HTR-8/SVneo (cell line): ENCODE results near the gene PATE2.

Source experiments
- DNase-seq: peaks from one replicate; pipeline ENCODE4 v3.0.0; 2011; ENCODE audit warnings: low spot score, mixed read lengths; ENCODE audit not compliant: insufficient read length
- FAIRE-seq: peaks from 2 replicates; lab custom pipeline; 2011; peaks lifted over from hg19 to GRCh38; lab: Jason Lieb, UNC

Gene PATE2

DNA sequence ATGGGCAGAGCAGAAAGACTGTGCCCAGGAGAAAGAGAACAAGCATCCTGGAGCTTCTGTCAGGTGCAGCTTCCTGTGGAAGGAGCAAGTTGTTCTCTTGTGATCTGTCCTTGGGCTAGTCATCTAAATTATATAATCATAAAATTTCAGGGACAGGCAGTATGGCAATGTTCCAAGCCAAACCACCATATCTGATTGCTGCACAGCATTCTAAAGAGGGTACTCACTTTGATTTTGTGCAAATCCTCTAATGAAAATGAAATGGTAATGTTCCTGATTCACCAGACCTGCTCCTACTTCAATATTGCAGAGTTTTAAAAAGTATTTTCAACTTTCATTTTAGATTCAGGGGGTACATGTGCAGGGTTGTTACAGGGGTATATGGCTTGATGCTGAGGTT, at the start of gene PATE2:
Gene PATE2, minus strand, starts transcription at position 101 of the 400 bp plus-strand sequence. Its CDS starts 55 bp downstream, at position 46.
- DNase-seq (no peak), FAIRE-seq (no peak)

DNA sequence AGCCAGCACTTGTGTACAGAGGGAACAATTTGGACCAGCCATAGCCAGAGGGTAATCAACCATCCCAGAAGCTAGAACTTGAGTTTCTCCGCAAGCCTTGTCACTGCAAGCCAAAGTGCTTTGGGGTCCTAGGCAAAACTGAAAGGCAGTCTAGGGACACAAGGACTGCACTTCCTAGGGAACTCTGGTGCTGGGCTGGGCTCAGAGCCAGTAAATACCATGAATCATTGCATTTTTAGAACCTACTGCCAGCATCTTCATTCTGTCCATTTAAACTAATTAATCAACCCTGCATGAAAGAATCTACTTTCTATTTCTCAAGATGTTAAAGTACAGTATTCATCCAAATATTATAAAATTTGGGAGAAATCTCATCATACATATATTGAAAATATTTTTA, 29.3 kb upstream of the PATE2 start:
- DNase-seq (no peak), FAIRE-seq (no peak)

DNA sequence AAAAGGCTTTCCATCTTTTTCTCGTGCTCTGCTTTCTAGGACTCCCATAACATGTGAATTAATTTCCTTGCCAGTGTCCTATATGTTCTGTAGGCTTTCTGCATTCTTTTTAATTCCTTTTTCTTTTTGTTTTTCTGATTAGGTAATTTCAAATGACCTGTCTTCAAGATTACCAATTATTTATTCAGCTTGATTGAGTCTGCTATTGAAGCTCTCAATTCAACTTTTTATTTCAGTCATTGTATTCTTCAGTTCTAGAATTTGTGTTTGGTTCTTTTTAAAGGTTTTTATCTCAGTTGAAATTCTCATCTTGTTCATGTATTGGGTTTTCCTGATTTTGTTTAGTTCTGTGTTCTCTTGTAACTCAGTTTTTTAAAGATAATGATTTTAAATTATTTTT, 23.8 kb upstream of the PATE2 start:
- no peak for DNase-seq
- no peak for FAIRE-seq

DNA sequence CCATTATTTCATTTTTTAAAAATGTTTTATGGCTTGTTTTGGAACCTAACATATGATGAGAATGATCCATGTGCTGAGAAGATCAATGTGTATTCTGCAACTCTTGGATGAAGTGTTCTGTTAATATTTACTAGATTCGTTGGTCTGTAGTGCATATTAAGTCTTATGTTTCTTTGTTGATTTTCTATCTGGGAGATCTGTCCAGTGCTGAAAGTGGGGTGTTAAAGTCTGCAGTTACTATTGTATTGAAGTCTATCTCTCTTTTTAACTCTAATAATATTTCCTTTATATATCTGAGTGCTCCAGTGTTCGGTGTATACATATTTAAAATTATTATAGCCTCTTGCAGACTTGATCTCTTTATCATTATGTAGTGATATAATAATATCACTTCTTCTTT, 21.2 kb upstream of the PATE2 start:
- FAIRE-seq, result no peak
- no peak for DNase-seq

DNA sequence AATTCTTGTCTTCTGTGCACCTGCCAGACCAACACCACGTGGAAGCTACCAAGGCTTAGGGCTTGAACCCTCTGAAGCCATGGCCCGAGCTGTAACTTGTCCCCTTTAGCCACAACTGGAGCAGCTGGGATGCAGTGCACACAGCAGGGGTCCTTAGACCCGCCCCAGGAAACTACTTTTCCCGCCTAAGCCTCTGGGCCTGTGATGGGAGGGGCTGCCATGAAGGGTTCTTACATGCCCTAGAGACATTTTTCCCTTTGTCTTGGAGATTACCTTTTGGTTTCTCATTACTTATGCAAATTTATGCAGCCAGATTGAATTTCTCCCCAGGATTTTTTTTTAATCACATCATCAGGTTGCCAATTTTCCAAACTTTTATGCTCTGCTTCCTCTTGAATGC, 19.0 kb upstream of the PATE2 start:
- no peak for DNase-seq
- FAIRE-seq, result no peak

DNA sequence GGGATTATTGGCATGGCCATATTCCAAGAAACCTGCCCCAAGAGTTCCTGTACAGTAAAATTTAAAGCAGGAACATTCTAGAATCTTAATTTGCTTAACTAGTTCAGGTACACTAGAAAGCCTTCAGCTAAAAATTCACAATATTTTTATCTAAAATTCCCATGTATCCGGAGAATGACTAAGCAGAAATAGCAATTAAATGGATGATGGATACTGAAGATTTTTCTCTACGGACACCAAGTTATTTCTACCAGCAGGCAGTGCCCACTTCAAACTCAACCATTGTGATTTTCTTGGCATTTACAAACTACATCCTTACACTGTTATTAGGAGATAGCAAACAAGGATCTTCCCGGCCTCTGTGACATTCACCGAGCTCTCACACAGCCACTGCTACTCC, 12.2 kb upstream of the PATE2 start:
- no peak for FAIRE-seq
- DNase-seq, result no peak

DNA sequence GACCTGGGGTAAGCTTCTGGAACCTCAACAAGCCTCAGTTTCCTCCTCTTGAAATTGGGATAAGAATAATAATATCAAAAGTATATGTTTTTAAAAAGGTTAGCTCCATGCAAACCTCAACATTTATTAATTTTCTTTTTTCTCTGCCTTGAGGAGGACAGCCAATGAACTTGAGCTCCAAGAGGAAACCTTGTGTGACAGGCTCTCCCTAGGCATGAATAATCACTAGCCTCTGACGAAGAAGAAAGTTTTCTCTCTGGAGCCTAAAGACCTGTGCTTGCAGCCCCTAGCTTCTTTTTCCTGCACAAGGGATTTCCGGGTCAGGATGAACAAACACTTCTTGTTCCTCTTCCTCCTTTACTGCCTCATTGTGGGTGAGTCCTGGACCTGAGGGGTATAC, 9.2 kb upstream of the PATE2 start, which contains the start of gene PATE3:
Gene PATE3, plus strand, starts transcription at position 301 of the 400 bp plus-strand sequence. Its CDS starts 25 bp downstream, at position 326.
- no peak for DNase-seq
- no peak for FAIRE-seq

DNA sequence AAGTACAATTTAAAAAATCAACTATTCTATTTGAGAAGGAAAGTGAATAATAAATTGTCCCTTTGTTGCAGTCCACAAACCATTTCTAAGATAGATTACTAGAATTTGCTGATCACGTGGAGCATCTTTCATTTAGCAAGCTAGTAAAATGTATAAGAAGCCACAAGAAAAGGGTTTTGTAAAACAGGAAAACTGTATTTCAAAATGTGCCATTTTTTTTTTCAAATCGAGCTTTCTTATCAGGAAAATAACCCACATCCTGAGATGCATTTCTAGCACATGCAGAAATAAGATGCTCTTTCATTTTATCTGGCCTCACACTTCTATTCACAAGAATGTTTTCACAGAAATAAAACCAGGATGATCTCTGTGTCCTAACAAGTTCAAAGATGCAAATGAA, 6.0 kb upstream of the PATE2 start:
- FAIRE-seq (no peak), DNase-seq (no peak)

DNA sequence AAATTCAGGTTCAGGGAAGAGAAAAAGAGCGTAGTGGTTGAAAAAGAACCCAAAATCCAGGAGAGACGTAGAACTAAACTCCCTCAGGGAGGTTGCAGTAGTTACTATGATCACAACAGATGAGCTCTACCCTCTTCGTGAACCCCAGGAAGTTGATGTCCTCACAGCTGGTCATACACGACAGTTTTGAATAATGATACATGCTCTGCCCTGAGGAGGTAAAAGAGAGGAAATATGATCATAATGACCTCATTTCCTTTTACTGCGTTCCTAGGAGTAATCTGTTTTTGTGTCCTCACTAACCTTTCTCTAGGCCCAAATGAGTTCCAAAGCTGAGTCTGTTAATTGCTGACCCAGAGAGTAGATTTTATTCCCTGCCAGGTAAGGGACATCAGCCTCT, 1.3 kb downstream of the PATE2 start:
- DNase-seq (no peak), FAIRE-seq (no peak)

DNA sequence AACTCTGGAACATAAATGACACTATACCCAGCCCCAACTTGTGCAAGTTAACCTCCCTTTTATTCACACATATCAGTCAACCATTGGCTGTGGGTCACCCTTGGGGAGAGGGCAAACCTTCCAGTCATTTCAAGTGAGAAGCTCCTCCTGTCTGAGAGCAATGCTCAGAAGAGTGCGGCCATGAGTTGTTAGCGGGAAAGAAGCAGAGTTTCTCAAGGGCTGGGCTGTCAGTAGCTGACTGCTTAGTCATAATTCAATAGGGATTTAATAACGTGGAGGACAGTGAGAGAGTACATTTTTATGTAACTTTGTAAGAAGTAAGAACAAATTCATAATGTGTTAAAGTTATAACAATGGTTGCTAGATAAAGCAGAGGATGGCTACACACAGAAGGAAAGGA, 5.1 kb downstream of the PATE2 start:
- DNase-seq (no peak), FAIRE-seq (no peak)

DNA sequence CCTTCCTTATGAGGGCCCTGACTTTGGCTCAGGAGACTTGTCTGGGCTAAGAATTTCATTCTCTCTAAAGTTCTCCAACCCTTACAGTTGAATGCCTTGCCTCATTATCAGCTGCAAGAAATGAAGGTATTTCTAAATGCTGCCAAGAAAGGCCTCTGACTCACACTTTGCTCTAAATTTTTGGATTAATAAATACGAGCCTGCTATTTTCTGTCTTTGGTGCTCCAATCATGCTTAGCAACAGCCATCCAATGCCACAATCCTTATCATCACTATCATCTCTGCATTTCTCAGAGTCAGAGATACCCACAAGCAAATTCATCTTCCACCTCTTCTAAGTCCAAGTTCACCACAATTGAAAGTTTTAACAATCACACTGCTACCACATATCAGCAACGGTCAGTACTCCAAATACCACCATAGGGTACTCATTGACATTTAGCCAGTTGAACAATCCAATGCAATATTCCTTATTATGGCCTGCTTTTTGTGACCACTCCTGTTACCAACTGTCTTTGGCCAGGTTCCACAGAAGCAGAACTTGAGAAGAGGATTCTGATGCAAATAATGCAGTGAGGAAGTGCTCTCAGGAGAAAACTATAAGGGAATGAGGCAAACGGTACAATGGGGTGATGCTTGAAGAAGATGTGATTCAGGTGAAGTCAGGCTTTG, 5.7 kb downstream of the PATE2 start:
- no peak for DNase-seq
- no peak for FAIRE-seq

DNA sequence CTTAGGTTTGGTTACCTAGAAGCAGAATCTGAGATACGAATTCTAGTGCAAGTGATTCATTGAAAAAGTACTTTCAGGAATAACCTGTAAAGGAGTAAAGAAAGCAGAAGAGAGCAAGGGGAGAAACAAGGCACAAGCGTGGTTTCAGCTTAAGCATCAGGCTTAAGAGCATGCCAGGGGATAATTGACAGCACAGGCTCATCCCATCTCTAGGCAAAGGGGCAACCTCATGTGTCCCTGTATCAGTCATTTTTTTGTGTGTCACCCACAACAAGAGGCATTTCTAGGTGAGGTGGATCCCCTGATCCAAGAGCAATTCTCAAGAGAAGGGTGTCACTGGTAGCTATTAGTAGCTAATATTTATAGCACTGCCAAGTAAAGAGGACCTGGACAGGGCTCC, 8.0 kb downstream of the PATE2 start:
- FAIRE-seq, result no peak
- no peak for DNase-seq

DNA sequence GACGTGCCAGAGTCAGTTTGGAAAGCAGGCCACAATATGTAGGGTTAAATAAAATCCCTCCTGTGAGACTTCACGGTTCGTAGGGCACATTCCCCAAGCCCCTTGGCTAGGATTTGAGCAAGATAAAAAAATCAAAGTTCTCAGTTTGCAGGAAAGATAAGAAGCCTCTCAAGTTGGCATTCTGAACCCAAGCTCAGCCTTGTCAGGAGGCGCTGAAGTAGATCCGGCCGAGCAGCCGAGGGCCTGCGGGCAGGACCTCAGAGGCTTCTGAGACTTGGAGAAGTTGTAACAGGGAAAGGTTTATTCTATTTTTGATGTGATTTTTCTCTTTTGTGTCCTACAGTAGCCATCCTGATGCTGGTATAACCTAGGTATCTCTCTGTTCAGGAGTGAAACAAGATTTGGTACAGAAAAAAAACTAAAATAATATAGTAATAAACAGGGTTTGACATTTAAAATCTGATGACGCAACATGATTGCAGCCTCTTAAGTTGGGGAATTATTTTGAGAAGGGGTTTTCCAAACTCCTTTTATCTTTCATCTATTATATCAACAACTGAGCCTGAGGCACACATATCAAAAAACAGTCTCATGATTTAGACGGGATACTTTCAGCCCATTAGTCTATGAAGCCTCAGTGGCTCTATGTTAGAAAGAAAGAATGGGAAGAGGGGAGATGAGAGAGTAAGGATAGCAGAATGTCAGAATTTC, 10.1 kb downstream of the PATE2 start:
- FAIRE-seq, result no peak
- no peak for DNase-seq

DNA sequence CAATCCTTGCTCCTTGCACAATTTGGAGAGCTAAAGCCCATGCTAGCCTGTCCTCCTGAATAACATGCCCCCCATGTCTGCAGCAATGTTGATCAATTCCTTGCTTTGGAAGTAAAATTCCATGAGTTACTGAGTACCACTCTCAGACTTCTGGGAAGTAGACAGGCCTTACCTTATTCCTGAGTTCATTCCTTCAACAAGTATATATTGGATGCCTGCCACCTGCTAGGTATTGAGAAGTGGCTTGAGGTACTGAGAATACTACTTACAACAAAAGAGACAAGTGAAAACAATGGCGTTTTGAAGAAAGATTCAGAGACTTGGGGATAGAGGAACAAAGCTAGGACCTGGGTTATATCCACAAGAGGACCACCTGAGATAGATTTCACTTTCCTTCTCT, 12.4 kb downstream of the PATE2 start:
- DNase-seq (no peak), FAIRE-seq (no peak)

DNA sequence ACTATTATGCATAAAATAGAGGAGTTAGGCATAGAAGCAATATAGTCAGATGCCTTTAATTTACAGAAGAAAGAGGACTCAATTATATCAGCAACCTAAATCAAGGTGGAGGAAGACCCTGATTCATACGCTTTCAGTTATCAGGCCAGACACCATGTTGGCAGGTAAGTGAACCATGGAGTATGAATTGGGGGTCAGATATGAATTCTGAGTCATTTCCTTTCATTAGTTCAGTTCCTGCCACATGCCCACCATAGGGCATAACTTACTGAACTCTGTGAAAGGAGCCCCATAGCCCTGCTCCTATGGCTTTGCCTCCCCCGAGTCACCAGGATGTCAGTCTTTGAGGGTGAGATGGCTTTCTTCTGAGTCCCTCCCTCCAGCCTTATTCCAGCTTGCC, 15.1 kb downstream of the PATE2 start:
- DNase-seq, result no peak
- FAIRE-seq, result no peak

DNA sequence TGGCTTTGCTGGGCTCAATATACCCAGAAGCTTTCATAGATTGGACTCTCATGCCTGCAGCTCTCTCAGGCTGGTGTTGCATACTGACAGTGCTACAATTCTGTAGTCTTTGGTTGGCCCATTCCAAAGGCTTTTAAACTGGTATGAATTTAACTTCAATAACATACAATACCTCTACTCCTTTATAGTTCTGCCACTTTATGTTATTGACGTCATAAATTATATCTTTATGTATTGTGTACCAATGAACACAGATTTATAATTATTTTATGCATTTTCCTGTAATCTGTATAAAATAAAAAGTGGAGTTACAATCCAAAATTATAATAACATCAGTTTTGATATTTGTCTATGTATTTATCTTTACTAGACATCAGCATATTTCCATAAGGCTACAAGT, 16.2 kb downstream of the PATE2 start:
- DNase-seq (no peak), FAIRE-seq (no peak)

DNA sequence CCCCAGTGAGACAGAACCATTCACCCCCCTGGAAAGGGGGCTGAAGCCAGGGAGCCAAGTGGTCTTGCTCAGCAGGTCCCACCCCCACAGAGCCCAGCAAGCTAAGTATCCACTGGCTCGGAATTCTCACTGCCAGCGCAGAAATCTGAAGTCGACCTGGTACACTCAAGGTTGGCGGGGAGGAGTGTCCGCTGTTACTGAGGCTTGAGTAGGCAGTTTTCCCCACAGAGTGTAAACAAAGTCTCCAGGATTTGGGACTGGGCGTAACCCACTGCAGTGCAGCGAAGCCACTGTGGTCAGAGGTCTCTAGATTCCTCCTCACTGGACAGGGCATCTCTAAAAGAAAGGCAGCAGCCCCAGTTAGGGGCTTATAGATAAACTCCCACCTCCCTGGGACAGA, 22.6 kb downstream of the PATE2 start:
- no peak for FAIRE-seq
- DNase-seq, result no peak

DNA sequence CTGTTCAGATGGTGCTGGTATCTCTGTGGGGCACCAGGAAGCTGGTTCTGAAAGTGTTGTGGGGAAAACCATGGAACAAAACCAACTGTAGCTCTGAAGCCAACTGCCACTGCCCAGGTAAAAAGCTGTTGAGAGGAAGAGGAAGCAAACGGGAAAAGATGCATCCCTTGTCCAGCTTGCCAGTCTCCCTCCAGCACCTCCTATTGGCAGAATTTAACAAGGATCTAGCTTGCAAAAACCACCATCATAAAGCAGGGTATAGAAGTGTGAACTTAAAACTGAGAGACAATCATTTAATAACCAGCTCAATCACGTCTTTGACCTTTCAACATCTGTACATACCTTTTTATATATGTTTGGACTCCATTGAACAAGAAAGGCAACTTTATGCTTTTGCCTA, 28.0 kb downstream of the PATE2 start:
- DNase-seq (no peak), FAIRE-seq (no peak)

DNA sequence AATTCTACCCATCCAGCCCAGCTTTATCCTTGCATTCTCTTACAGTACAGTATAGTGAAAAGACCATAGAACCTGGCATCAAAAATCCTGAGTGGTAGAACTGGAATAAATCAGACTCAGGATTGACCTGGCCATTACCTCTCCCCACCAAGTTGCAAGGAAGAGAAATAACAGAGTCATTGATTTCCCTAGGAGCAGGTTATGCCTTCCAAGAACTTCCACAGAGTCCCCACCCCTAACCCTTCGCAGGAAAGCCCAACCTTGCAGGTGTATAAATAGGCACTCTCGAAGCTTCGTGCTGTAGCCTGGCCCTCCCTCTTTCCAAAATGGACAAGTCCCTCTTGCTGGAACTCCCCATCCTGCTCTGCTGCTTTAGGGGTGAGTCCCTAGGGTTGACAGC, 32.6 kb downstream of the PATE2 start, which contains the start of gene PATE1:
Gene PATE1, plus strand, starts transcription at position 301 of the 400 bp plus-strand sequence. Its CDS starts 26 bp downstream, at position 327.
- no peak for FAIRE-seq
- no peak for DNase-seq

DNA sequence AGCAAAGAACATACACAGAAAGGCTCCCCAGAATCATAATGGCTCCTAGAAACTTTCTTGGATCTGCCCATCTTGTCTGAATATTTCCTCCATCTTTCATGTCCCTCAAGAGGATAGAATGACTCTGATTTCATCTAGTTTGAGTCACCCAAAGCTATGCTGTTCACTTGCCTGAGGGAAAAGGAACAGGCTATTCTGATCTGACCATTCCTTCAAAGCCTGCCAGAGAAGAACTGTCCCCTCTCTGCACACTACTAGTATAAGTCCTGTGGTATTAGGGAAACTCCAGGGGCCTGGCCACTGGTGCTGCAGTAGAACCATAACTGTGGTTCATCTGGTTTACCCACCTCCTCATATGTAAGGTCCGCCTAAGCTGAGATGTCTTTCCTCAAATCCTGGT, 34.9 kb downstream of the PATE2 start:
- no peak for FAIRE-seq
- no peak for DNase-seq

DNA sequence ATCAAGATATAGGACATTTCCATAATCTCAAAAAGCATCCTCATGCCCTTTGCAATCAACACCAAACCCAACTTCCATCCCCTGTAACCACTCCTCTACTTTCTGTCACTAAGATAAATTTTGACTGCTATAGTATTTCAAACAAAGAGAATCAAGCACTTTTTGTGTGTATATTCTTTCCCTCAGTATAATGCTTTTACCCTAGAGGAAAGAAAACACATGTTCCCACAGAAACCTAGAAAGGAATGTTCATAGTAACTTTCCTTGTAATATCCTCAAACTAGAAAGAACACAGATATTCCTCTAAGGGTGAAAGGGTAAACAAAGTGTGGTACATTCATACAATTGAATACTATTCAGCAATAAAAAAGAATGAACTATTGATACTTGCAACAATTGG, 38.0 kb downstream of the PATE2 start:
- no peak for FAIRE-seq
- DNase-seq, result no peak

DNA sequence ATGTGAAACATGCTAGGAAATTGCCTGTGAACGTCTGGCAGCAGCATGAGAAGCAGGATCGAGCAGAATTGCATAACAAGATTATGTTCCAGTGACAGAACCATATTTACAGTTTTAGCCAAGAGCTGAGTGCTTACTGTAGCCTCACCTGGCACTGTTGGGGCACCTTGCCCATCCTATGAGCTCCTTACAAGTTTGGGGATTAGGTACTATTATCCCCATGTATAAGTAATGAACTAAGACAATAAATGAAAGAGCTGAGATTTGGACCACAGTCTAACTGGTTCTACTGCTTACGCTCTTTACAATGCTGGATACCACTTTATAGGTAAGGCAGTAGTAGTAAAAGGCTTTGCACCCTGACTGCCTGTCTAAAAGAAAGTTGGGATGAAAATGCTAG, 49.7 kb downstream of the PATE2 start:
- no peak for DNase-seq
- FAIRE-seq, result no peak
